GM12878 (cell line): ENCODE data around the gene EXOC3L1.

Experiments
- CEBPB ChIP-seq, 2 experiments: fragments of 150-350 bp in 1 of 2; IDR thresholded peaks; 2 replicates each; pipeline ENCODE4 v1.6.1; 2012 to 2014; ENCODE audit warnings: low read depth in 2 of 2, low read length in 2 of 2, borderline replicate concordance in 1 of 2, inconsistent platforms in 1 of 2
- CHD4 ChIP-seq: fragments of 200-600 bp; sonication (generic); IDR thresholded peaks from 2 replicates; pipeline ENCODE4 v1.6.1; 2016; ENCODE audit warnings: mild to moderate bottlenecking
- EP300 ChIP-seq, 2 experiments: fragments of 150-350 bp in 1 of 2; IDR thresholded peaks; 2 replicates each; pipeline ENCODE4 v1.6.1; 2011 to 2012; ENCODE audit warnings: low read depth in 2 of 2, low read length in 2 of 2, borderline replicate concordance in 1 of 2, improper control_type of control experiment in 1 of 2, inconsistent platforms in 1 of 2; ENCODE audit not compliant: control insufficient read depth in 1 of 2
- HCFC1 ChIP-seq: fragments of 150-350 bp; IDR thresholded peaks from 2 replicates; pipeline ENCODE4 v1.6.1; 2014; ENCODE audit warnings: low read length
- RAD21 ChIP-seq: IDR thresholded peaks from 2 replicates; pipeline ENCODE4 v1.6.1; 2011; ENCODE audit warnings: mild to moderate bottlenecking, low read depth, low read length, moderate library complexity; ENCODE audit not compliant: insufficient read depth
- ZNF274 ChIP-seq: IDR thresholded peaks from one replicate; pipeline ENCODE4 v1.8.0; 2011; ENCODE audit not compliant: insufficient read length, insufficient read depth
- TF ChIP-seq, protein P1 (sequence below): fragments of 450-650 bp; IDR thresholded peaks from 2 replicates; pipeline ENCODE4 v1.6.1; 2016; ENCODE audit warnings: mild to moderate bottlenecking, moderate library complexity, borderline replicate concordance
- TF ChIP-seq, protein P2 (sequence below), 3 experiments: IDR thresholded peaks in 2 of 3; conservative IDR thresholded peaks in 1 of 3; 2 replicates each; pipeline ENCODE4 v1.5.1; 2011; ENCODE audit warnings: low read depth in 3 of 3, low read length in 3 of 3, mild to moderate bottlenecking in 3 of 3, control low read depth in 2 of 3, moderate library complexity in 2 of 3, inconsistent platforms in 1 of 3, mixed read lengths in 1 of 3; ENCODE audit not compliant: control insufficient read depth in 2 of 3, insufficient read depth in 1 of 3; ENCODE audit errors: extremely low read depth in 1 of 3
- TF ChIP-seq, protein P3 (sequence below): IDR thresholded peaks from 2 replicates; pipeline ENCODE4 v1.6.1; 2011; ENCODE audit warnings: low read depth, low read length, improper control_type of control experiment, borderline replicate concordance

DNA sequence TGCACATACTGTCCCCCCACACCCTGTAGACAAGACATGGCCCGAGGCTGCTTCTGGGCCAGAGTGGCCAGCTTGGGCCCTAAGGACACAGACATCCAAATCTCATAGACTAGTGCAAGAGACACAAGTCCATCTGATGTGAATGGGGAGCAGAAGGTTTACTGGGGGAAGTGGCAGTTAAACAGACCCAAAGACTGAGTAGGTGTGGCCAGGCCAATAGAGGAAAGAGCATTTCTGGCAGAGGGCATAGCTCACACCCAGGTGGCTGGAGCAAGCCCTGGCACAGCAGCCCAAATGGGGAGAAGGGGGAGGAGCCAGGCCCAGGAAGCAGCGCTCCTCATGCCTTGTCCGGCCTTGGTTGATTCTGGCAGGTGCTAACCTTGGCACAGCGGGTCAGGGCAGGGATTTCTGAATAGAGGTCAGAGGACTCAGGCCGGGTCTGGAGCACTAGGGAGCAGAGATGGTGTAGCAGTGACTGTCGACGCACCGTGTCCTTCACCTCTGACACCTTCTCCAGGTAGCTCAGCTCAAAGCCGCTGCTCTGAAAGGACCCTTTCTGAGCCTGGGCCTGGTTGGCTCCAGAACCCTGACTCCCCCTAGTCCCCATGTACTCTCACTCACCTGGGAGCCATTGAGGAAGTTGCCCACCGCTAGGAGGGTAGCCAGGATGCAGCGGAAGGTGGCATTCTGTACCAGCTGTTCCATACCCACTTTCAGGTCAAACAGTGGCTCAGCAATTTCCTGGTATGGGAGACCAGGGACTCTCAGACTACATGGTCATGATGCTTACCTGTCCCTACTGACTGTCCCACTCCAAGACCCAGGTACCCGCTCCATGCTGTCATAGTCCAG lies 41.1 kb upstream of the EXOC3L1 start:
- TF ChIP-seq CHD4 = no peak
- TF ChIP-seq, protein P1, sequence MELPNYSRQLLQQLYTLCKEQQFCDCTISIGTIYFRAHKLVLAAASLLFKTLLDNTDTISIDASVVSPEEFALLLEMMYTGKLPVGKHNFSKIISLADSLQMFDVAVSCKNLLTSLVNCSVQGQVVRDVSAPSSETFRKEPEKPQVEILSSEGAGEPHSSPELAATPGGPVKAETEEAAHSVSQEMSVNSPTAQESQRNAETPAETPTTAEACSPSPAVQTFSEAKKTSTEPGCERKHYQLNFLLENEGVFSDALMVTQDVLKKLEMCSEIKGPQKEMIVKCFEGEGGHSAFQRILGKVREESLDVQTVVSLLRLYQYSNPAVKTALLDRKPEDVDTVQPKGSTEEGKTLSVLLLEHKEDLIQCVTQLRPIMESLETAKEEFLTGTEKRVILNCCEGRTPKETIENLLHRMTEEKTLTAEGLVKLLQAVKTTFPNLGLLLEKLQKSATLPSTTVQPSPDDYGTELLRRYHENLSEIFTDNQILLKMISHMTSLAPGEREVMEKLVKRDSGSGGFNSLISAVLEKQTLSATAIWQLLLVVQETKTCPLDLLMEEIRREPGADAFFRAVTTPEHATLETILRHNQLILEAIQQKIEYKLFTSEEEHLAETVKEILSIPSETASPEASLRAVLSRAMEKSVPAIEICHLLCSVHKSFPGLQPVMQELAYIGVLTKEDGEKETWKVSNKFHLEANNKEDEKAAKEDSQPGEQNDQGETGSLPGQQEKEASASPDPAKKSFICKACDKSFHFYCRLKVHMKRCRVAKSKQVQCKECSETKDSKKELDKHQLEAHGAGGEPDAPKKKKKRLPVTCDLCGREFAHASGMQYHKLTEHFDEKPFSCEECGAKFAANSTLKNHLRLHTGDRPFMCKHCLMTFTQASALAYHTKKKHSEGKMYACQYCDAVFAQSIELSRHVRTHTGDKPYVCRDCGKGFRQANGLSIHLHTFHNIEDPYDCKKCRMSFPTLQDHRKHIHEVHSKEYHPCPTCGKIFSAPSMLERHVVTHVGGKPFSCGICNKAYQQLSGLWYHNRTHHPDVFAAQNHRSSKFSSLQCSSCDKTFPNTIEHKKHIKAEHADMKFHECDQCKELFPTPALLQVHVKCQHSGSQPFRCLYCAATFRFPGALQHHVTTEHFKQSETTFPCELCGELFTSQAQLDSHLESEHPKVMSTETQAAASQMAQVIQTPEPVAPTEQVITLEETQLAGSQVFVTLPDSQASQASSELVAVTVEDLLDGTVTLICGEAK = no peak
- TF ChIP-seq, protein P2, sequence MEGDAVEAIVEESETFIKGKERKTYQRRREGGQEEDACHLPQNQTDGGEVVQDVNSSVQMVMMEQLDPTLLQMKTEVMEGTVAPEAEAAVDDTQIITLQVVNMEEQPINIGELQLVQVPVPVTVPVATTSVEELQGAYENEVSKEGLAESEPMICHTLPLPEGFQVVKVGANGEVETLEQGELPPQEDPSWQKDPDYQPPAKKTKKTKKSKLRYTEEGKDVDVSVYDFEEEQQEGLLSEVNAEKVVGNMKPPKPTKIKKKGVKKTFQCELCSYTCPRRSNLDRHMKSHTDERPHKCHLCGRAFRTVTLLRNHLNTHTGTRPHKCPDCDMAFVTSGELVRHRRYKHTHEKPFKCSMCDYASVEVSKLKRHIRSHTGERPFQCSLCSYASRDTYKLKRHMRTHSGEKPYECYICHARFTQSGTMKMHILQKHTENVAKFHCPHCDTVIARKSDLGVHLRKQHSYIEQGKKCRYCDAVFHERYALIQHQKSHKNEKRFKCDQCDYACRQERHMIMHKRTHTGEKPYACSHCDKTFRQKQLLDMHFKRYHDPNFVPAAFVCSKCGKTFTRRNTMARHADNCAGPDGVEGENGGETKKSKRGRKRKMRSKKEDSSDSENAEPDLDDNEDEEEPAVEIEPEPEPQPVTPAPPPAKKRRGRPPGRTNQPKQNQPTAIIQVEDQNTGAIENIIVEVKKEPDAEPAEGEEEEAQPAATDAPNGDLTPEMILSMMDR (IDR thresholded peaks at IDR 0.05 in 2 of 3, conservative IDR thresholded peaks at IDR 0.05 in 1 of 3; ENCODE audit: control insufficient read depth in 2 of 3, extremely low read depth in 1 of 3, insufficient read depth in 1 of 3, low read depth in 3 of 3, low read length in 3 of 3) = no peak
- no peak for TF ChIP-seq HCFC1
- no peak for TF ChIP-seq EP300 (IDR thresholded peaks at IDR 0.05; ENCODE audit: borderline replicate concordance in 1 of 2, control insufficient read depth in 1 of 2, low read depth in 2 of 2, low read length in 2 of 2)
- TF ChIP-seq, protein P3, sequence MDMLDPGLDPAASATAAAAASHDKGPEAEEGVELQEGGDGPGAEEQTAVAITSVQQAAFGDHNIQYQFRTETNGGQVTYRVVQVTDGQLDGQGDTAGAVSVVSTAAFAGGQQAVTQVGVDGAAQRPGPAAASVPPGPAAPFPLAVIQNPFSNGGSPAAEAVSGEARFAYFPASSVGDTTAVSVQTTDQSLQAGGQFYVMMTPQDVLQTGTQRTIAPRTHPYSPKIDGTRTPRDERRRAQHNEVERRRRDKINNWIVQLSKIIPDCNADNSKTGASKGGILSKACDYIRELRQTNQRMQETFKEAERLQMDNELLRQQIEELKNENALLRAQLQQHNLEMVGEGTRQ = no peak
- TF ChIP-seq CEBPB (IDR thresholded peaks at IDR 0.05; ENCODE audit: borderline replicate concordance in 1 of 2, low read depth in 2 of 2, low read length in 2 of 2) = no peak
- TF ChIP-seq RAD21 = no peak
- no peak for TF ChIP-seq ZNF274
